HepG2 (cell line): ENCODE measurements around the gene NFATC4. TPM values are rescaled to one million over a fixed set of nuclear protein-coding genes. Genes with fewer than 3 reads are reported as not detected.

ENCODE experiments used
- ELF1 ChIP-seq: sonication (generic); formaldehyde crosslinking; IDR thresholded peaks from 2 replicates; pipeline ENCODE4 v1.4.0; 2020; ENCODE audit warnings: missing genetic modification reagents
- FOXK1 ChIP-seq: sonication (generic); formaldehyde crosslinking; IDR thresholded peaks from 2 replicates; pipeline ENCODE4 v1.4.0; 2020; ENCODE audit warnings: low read depth, missing genetic modification reagents, borderline replicate concordance
- IKZF5 ChIP-seq: IDR thresholded peaks from 2 replicates; pipeline ENCODE4 v1.6.1; 2018; ENCODE audit warnings: missing genetic modification reagents, mild to moderate bottlenecking, missing compliant biosample characterization
- MED8 ChIP-seq: sonication (generic); formaldehyde crosslinking; IDR thresholded peaks from 2 replicates; pipeline ENCODE4 v1.8.1; 2023; ENCODE audit warnings: mild to moderate bottlenecking, missing genetic modification reagents; ENCODE audit not compliant: insufficient replicate concordance
- NFAT5 ChIP-seq: sonication (generic); formaldehyde crosslinking; IDR thresholded peaks from 2 replicates; pipeline ENCODE4 v1.4.0; 2020; ENCODE audit warnings: missing genetic modification reagents
- NFYC ChIP-seq: IDR thresholded peaks from 2 replicates; pipeline ENCODE4 v1.6.1; 2016; ENCODE audit warnings: missing genetic modification reagents, missing compliant biosample characterization
- REPIN1 ChIP-seq: sonication (generic); formaldehyde crosslinking; IDR thresholded peaks from 2 replicates; pipeline ENCODE4 v1.8.0; 2022; ENCODE audit warnings: missing genetic modification reagents, low read depth, mild to moderate bottlenecking, borderline replicate concordance
- ZNF230 ChIP-seq: sonication (generic); formaldehyde crosslinking; IDR thresholded peaks from 2 replicates; pipeline ENCODE4 v1.4.0; 2020; ENCODE audit warnings: mild to moderate bottlenecking, missing genetic modification reagents
- ZNF530 ChIP-seq: sonication (generic); formaldehyde crosslinking; IDR thresholded peaks from 2 replicates; pipeline ENCODE4 v1.5.0; 2020; ENCODE audit warnings: low read depth, mild to moderate bottlenecking, missing genetic modification reagents
- ZNF607 ChIP-seq: sonication (generic); formaldehyde crosslinking; IDR thresholded peaks from 2 replicates; pipeline ENCODE4 v1.5.1; 2020; ENCODE audit warnings: missing genetic modification reagents, mild to moderate bottlenecking, borderline replicate concordance
- ZNF790 ChIP-seq: sonication (generic); formaldehyde crosslinking; IDR thresholded peaks from 2 replicates; pipeline ENCODE4 v1.8.0; 2022; ENCODE audit warnings: missing genetic modification reagents, mild to moderate bottlenecking, borderline replicate concordance
- polyA plus RNA-seq, 8 experiments: library from polyadenylated mRNA; depleted of rRNA in 3 of 8; stranded (reverse) in 7 of 8; unstranded in 1 of 8; fragments of >200 nt; fragmentation: Illumina TruSeq in 4 of 8; extraction: Trizol in 4 of 8; gene quantifications; 2 replicates each; pipeline versions ENCODE4 v1.2.1 to v1.2.3, GENCODE V29; 2011 to 2016; ENCODE audit warnings: low read depth in 4 of 8, missing spikeins in 1 of 8, mixed read lengths in 1 of 8; ENCODE audit not compliant: insufficient read depth in 1 of 8
- total RNA-seq, 5 experiments: library from RNA; depleted of rRNA; stranded (reverse); fragments of >200 nt; fragmentation: Illumina TruSeq; extraction: Trizol; gene quantifications; 2 replicates each; pipeline ENCODE4 v1.2.3, GENCODE V29; 2016; ENCODE audit warnings: low read depth in 1 of 5
- TF ChIP-seq, protein P1 (sequence below), 2 experiments: IDR thresholded peaks; 2 replicates each; pipeline ENCODE4 v1.6.1; 2011 to 2012; ENCODE audit warnings: low read length in 2 of 2, borderline replicate concordance in 1 of 2, low read depth in 1 of 2, mild to moderate bottlenecking in 1 of 2, moderate library complexity in 1 of 2
- TF ChIP-seq, protein P2 (sequence below), 2 experiments: sonication (generic) in 1 of 2; formaldehyde crosslinking in 1 of 2; IDR thresholded peaks; 2 replicates each; pipeline versions ENCODE4 v1.4.0 to v1.6.1; 2018 to 2020; ENCODE audit warnings: missing genetic modification reagents in 2 of 2, borderline replicate concordance in 1 of 2, low read depth in 1 of 2, mild to moderate bottlenecking in 1 of 2, missing biosample characterization in 1 of 2
- TF ChIP-seq, protein P3 (sequence below): sonication (generic); formaldehyde crosslinking; IDR thresholded peaks from 2 replicates; pipeline ENCODE4 v1.4.0; 2020; ENCODE audit warnings: missing genetic modification reagents

Gene NFATC4
- total and polyA plus RNA-seq, 2 of the 13 experiments (the other 11 are each of a cell fraction or from before 2014, with no cell fraction given) = 0.04 to 0.15 TPM

- TF ChIP-seq FOXK1 (CRISPR knock-in tag) = peak; percentile 85
- TF ChIP-seq NFYC (CRISPR knock-in tag) = peak; percentile 40
- TF ChIP-seq, protein P1, sequence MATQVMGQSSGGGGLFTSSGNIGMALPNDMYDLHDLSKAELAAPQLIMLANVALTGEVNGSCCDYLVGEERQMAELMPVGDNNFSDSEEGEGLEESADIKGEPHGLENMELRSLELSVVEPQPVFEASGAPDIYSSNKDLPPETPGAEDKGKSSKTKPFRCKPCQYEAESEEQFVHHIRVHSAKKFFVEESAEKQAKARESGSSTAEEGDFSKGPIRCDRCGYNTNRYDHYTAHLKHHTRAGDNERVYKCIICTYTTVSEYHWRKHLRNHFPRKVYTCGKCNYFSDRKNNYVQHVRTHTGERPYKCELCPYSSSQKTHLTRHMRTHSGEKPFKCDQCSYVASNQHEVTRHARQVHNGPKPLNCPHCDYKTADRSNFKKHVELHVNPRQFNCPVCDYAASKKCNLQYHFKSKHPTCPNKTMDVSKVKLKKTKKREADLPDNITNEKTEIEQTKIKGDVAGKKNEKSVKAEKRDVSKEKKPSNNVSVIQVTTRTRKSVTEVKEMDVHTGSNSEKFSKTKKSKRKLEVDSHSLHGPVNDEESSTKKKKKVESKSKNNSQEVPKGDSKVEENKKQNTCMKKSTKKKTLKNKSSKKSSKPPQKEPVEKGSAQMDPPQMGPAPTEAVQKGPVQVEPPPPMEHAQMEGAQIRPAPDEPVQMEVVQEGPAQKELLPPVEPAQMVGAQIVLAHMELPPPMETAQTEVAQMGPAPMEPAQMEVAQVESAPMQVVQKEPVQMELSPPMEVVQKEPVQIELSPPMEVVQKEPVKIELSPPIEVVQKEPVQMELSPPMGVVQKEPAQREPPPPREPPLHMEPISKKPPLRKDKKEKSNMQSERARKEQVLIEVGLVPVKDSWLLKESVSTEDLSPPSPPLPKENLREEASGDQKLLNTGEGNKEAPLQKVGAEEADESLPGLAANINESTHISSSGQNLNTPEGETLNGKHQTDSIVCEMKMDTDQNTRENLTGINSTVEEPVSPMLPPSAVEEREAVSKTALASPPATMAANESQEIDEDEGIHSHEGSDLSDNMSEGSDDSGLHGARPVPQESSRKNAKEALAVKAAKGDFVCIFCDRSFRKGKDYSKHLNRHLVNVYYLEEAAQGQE (IDR thresholded peaks at IDR 0.05; ENCODE audit: borderline replicate concordance in 1 of 2, low read depth in 1 of 2, low read length in 2 of 2) = no peak
- peak; percentile 62 for TF ChIP-seq ELF1 (CRISPR knock-in tag)
- TF ChIP-seq, protein P2, sequence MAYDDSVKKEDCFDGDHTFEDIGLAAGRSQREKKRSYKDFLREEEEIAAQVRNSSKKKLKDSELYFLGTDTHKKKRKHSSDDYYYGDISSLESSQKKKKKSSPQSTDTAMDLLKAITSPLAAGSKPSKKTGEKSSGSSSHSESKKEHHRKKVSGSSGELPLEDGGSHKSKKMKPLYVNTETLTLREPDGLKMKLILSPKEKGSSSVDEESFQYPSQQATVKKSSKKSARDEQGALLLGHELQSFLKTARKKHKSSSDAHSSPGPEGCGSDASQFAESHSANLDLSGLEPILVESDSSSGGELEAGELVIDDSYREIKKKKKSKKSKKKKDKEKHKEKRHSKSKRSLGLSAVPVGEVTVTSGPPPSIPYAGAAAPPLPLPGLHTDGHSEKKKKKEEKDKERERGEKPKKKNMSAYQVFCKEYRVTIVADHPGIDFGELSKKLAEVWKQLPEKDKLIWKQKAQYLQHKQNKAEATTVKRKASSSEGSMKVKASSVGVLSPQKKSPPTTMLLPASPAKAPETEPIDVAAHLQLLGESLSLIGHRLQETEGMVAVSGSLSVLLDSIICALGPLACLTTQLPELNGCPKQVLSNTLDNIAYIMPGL (CRISPR knock-in tag; IDR thresholded peaks at IDR 0.05; ENCODE audit: borderline replicate concordance in 1 of 2, low read depth in 1 of 2) = peak; percentile 99
- TF ChIP-seq, protein P3, sequence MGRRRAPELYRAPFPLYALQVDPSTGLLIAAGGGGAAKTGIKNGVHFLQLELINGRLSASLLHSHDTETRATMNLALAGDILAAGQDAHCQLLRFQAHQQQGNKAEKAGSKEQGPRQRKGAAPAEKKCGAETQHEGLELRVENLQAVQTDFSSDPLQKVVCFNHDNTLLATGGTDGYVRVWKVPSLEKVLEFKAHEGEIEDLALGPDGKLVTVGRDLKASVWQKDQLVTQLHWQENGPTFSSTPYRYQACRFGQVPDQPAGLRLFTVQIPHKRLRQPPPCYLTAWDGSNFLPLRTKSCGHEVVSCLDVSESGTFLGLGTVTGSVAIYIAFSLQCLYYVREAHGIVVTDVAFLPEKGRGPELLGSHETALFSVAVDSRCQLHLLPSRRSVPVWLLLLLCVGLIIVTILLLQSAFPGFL (CRISPR knock-in tag) = no peak
- peak; percentile 86; the same call in 1 of the 2 replicates for TF ChIP-seq ZNF607
- no peak for TF ChIP-seq ZNF790
- TF ChIP-seq MED8 (CRISPR knock-in tag) = no peak
- TF ChIP-seq ZNF530 (CRISPR knock-in tag) = no peak
- peak; percentile 99; the same call in 1 of the 2 replicates for TF ChIP-seq REPIN1 (CRISPR knock-in tag)
- peak; percentile 95 for TF ChIP-seq ZNF230 (CRISPR knock-in tag)
- peak; percentile 83 for TF ChIP-seq IKZF5
- 0 out of 2 replicates have a peak, but pooled peaks have one; percentile 60 for TF ChIP-seq NFAT5 (CRISPR knock-in tag)
These were observed 2.2 kb upstream of the NFATC4 start (continued) for GRCh38 chr14:24365600-24366412.
